Tibial nerve (tissue), 4 donors: ENCODE results near the gene SRSF4. TPM values are rescaled to one million over a fixed set of nuclear protein-coding genes. Genes with fewer than 3 reads are reported as not detected.

ENCODE experiments used
- DNase-seq, 2 donors: peaks; one replicate each; pipeline ENCODE4 v3.0.0-alpha.2; 2019; ENCODE audit warnings: low spot score in 2 of 2
- H3K27ac ChIP-seq, 4 donors: fragments of 200-600 bp; sonication (generic) in 3 of 4; one replicate each; pipeline ENCODE4 v1.5.1; 2017 to 2019; ENCODE audit warnings: mild to moderate bottlenecking in 1 of 4
- H3K27me3 ChIP-seq, 2 donors: fragments of 200-600 bp; sonication (generic) in 1 of 2; one replicate each; pipeline versions ENCODE4 v1.5.1 to v1.6.0; 2017 to 2019
- H3K36me3 ChIP-seq, 3 donors: fragments of 200-600 bp; sonication (generic); one replicate each; pipeline ENCODE4 v1.5.1; 2018 to 2019
- H3K4me1 ChIP-seq, 4 donors: fragments of 200-600 bp; sonication (generic) in 3 of 4; one replicate each; pipeline ENCODE4 v1.5.1; 2017 to 2019
- H3K4me3 ChIP-seq, 4 donors: fragments of 200-600 bp; sonication (generic) in 3 of 4; one replicate each; pipeline ENCODE4 v1.5.1; 2017 to 2019; ENCODE audit warnings: mild to moderate bottlenecking in 1 of 4, moderate library complexity in 1 of 4
- H3K9me3 ChIP-seq, 4 donors: fragments of 200-600 bp; sonication (generic) in 3 of 4; one replicate each; pipeline ENCODE4 v1.5.1; 2017 to 2019
- EP300 ChIP-seq, 2 donors: sonication (generic); formaldehyde crosslinking; IDR thresholded peaks; one replicate each; pipeline ENCODE4 v1.6.1; 2017; ENCODE audit warnings: antibody characterized with exemption in 2 of 2, mild to moderate bottlenecking in 1 of 2
- POLR2A ChIP-seq, 2 donors: fragments of 450-650 bp; IDR thresholded peaks; one replicate each; pipeline ENCODE4 v1.6.1; 2017; ENCODE audit warnings: antibody characterized with exemption in 2 of 2, mild to moderate bottlenecking in 2 of 2, moderate library complexity in 2 of 2
- WGBS, 2 donors: methylation state at CpG; one replicate each; pipeline ENCODE4 v1.1.5; 2018; 5-methylcytosine and 5-hydroxymethylcytosine counted together
- total RNA-seq, 4 donors: library from RNA; depleted of rRNA; stranded (reverse); fragments of >200 nt; gene quantifications; one replicate each; pipeline ENCODE4 v1.1.0, GENCODE V29; 2016
- TF ChIP-seq, protein P1 (sequence below), 5 experiments: fragments of 200-600 bp in 3 of 5; fragments of 450-650 bp in 2 of 5; sonication (generic) in 3 of 5; IDR thresholded peaks; one replicate each; pipeline ENCODE4 v1.5.1; 2016 to 2019; ENCODE audit warnings: antibody characterized with exemption in 5 of 5, mild to moderate bottlenecking in 3 of 5, moderate library complexity in 2 of 5

Gene SRSF4
- total RNA-seq, 4 donors from 2014 or later = 63.4 to 75.9 (median 69.1) TPM

DNA sequence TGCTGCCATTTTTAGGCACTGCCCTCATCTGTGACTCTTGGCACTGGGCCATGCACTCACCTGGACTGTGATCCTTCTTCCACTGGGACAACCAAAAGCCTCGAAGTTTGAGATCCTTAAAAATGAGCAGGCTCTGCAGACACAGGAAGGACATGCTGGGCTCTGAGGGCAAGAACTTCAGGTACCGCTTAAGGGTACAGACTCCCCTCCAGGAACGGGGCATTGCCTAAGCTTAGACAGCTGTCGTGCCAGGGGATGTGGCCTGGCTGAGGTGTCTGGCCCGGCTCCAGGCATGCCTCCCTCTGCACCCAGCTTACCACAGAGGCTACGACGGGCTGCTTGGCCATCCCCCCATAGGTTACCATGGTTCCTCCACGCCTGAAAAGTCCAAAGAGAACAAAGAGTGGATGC lies 14.2 kb upstream of the SRSF4 start:
- Histone ChIP-seq H3K27me3 (no peaks in the 10 kb centered on the region), H3K27ac (no peak overlapping the region), H3K9me3 (no peaks in the 10 kb centered on the region), H3K36me3 (peaks cover 0 to 99% (median 4%) of the 10 kb centered on the region in 3 donors), H3K4me1 (no peaks in the 10 kb centered on the region), H3K4me3 (no peak overlapping the region)
- no peak for DNase-seq
- TF ChIP-seq EP300 (IDR thresholded peaks at IDR 0.05) (no peak), POLR2A (IDR thresholded peaks at IDR 0.05) (no peak)
- TF ChIP-seq, protein P1, sequence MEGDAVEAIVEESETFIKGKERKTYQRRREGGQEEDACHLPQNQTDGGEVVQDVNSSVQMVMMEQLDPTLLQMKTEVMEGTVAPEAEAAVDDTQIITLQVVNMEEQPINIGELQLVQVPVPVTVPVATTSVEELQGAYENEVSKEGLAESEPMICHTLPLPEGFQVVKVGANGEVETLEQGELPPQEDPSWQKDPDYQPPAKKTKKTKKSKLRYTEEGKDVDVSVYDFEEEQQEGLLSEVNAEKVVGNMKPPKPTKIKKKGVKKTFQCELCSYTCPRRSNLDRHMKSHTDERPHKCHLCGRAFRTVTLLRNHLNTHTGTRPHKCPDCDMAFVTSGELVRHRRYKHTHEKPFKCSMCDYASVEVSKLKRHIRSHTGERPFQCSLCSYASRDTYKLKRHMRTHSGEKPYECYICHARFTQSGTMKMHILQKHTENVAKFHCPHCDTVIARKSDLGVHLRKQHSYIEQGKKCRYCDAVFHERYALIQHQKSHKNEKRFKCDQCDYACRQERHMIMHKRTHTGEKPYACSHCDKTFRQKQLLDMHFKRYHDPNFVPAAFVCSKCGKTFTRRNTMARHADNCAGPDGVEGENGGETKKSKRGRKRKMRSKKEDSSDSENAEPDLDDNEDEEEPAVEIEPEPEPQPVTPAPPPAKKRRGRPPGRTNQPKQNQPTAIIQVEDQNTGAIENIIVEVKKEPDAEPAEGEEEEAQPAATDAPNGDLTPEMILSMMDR (IDR thresholded peaks at IDR 0.05) = no peak
- 75 to 78% methylated on average over 7 to 8 of the region's 8 CpGs for WGBS, 2 donors

DNA sequence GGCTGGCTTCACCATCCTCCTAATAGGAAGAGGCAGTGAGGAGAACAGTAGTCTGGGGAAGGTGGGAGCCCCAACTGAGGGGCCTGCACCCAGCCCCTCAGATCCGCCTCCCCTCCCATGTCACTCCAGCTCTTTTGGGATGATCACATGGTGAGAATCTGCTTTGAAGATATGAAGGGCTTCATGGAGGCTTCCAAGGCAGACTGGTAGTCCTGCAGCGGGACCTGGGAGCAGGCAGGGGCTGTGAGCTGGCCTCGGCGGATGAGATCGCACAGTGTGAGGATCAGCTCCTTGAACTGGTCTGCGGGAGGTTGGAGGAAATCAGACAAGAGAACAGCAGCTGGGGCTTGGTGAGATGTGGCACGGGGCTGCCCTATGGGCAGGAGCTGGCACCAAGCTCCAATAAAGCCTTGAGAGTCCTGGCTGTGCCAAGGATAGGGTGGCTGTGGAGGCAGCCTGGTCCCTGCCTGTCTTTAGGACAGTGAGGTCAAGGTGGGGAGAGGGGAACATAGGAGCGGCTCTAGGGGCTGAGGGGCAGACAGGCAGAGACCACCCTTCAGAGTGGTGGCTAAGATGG lies 12.3 kb upstream of the SRSF4 start:
- DNase-seq = no peak
- no peak overlapping the region for H3K27ac ChIP-seq
- 96 to 97% methylated on average over 8 of the region's 8 CpGs for WGBS, 2 donors
- H3K4me1 ChIP-seq = no peaks in the 10 kb centered on the region
- H3K9me3 ChIP-seq = no peaks in the 10 kb centered on the region
- no peaks in the 10 kb centered on the region for H3K27me3 ChIP-seq
- no peak overlapping the region for H3K4me3 ChIP-seq
- peaks cover 0 to 83% (median 0%) of the 10 kb centered on the region in 3 donors for H3K36me3 ChIP-seq
- TF ChIP-seq POLR2A (IDR thresholded peaks at IDR 0.05) = no peak
- no peak for TF ChIP-seq EP300 (IDR thresholded peaks at IDR 0.05)
- TF ChIP-seq, protein P1 (IDR thresholded peaks at IDR 0.05) = no peak

DNA sequence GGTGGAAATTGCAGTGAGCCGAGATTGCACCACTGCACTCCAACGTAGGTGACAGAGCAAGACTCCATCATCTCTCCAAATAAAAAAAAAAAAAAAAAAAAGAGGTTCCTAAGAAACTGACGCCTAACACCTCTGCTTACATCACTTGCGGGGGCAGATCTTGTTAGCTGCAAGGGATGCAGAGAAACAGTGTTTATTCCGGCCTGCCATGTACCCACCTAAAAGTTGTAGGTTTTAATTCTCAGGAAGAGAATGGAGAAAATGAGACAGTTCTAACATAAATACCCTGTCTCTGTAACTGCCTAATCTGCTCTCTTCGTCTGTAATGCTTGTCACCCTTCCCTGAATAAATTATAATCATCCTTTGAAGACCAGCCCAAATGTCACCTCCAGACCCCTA lies 9.0 kb upstream of the SRSF4 start:
- no peak for DNase-seq
- WGBS, 2 donors = 83 to 93% methylated on average over 6 of the region's 6 CpGs
- Histone ChIP-seq H3K27ac (no peak overlapping the region), H3K27me3 (no peaks in the 10 kb centered on the region), H3K9me3 (no peaks in the 10 kb centered on the region), H3K4me1 (no peaks in the 10 kb centered on the region), H3K4me3 (no peak overlapping the region), H3K36me3 (peaks cover 0 to 51% (median 0%) of the 10 kb centered on the region in 3 donors)
- TF ChIP-seq, protein P1 (IDR thresholded peaks at IDR 0.05) = no peak
- TF ChIP-seq EP300 (IDR thresholded peaks at IDR 0.05) (no peak), POLR2A (IDR thresholded peaks at IDR 0.05) (no peak)

DNA sequence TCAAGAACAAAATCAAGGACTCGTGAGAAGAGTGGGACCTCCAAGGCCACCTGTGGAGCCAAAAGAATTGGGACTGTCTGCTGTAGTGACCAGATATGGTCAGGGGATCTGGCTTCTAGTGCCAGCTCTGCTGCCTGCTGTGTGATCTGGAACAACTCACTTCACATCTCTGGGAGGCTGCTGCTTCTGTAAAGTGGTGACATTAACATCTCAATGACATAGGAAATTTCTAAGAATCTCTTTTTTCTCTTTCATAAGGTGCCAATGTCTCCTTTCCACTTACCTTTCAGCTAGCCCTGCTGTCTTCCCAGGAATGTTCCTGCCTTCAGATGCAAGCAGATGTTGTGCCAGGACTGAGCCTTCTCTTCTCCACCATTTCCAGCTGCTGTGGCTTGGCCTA lies 5.0 kb upstream of the SRSF4 start:
- 88 to 89% methylated on average over 1 of the region's 1 CpG for WGBS, 2 donors

DNA sequence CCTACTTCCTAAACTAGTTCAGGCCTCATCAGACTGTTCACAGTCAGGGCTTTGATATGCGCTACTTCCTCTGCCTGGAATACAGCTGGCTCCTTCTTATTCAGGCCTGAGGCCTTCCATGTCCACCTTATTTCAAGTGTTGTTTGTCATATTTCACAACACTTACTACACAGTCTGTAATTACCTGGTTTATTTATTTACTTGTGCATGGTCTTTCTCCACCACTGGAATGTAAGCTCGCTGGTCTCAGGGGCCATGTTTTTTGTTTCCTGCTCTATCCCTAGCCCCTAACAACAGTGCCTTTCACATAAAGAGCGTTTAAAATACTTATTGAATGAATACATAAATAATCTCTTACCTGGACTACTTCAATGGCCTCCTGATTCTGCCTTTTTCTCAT lies 4.6 kb upstream of the SRSF4 start:
- TF ChIP-seq, protein P1 (IDR thresholded peaks at IDR 0.05) = no peak
- no peak for TF ChIP-seq POLR2A (IDR thresholded peaks at IDR 0.05)
- no peak for TF ChIP-seq EP300 (IDR thresholded peaks at IDR 0.05)
- no peak overlapping the region for H3K4me3 ChIP-seq
- no peaks in the 10 kb centered on the region for H3K9me3 ChIP-seq
- H3K36me3 ChIP-seq = peaks cover 0 to 7% (median 0%) of the 10 kb centered on the region in 3 donors
- H3K4me1 ChIP-seq = peaks cover 0 to 10% (median 3%) of the 10 kb centered on the region in 4 donors
- no peak overlapping the region for H3K27ac ChIP-seq
- 64 to 73% methylated on average over 3 of the region's 3 CpGs for WGBS, 2 donors
- no peaks in the 10 kb centered on the region for H3K27me3 ChIP-seq
- no peak for DNase-seq

More for the DNA sequence above, 5.0 kb upstream of the SRSF4 start:
- H3K4me3 ChIP-seq = no peak overlapping the region
- H3K36me3 ChIP-seq = peaks cover 0 to 11% (median 0%) of the 10 kb centered on the region in 3 donors
- DNase-seq = no peak
- H3K27me3 ChIP-seq = no peaks in the 10 kb centered on the region
- H3K27ac ChIP-seq = no peak overlapping the region
- H3K4me1 ChIP-seq = peaks cover 0 to 10% (median 3%) of the 10 kb centered on the region in 4 donors
- no peaks in the 10 kb centered on the region for H3K9me3 ChIP-seq
- TF ChIP-seq EP300 (IDR thresholded peaks at IDR 0.05) = no peak
- TF ChIP-seq, protein P1 (IDR thresholded peaks at IDR 0.05) = no peak
- no peak for TF ChIP-seq POLR2A (IDR thresholded peaks at IDR 0.05)
